ENCODE results near the gene SUSD4. TPM values are rescaled to one million over a fixed set of nuclear protein-coding genes. Genes with fewer than 3 reads are reported as not detected.

The SUSD4 gene
- total RNA-seq, 1 donor from 2014 or later = 26.3 TPM

DNA sequence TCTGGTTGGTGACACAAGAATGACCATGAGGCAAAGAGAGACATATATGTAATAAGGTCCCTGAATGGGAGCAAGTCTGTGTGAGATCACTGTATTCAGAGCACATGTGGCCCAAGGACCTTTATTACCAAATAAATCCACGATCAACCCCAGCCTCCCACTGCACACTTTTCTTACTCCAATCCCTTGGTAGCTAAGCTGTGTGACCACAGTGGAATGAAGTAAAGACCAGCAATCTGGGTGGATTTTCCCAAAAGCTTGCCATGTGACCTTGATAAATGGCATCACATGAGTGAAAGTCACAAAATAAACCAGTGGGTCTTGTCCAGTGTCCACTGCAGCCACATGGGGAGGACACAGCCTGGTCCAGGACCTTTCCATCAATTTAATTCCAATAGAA lies 184.2 kb downstream of the SUSD4 start:
- no peaks in the 10 kb centered on the region for H3K9me3 ChIP-seq
- H3K4me1 ChIP-seq = peaks cover 28% of the 10 kb centered on the region
- DNase-seq (ENCODE audit: extremely low spot score in 2 of 2) = peak in 1 of 2 donors; percentile 22
- no peaks in the 10 kb centered on the region for H3K36me3 ChIP-seq
- no peak overlapping the region for H3K27ac ChIP-seq
- H3K4me3 ChIP-seq = no peak overlapping the region
- H3K27me3 ChIP-seq = no peaks in the 10 kb centered on the region
- TF ChIP-seq POLR2A (IDR thresholded peaks at IDR 0.05) (no peak), POLR2AphosphoS5 (IDR thresholded peaks at IDR 0.05; ENCODE audit: insufficient read depth in 1 of 2, low read depth in 1 of 2) (no peak)
- TF ChIP-seq, protein P1, sequence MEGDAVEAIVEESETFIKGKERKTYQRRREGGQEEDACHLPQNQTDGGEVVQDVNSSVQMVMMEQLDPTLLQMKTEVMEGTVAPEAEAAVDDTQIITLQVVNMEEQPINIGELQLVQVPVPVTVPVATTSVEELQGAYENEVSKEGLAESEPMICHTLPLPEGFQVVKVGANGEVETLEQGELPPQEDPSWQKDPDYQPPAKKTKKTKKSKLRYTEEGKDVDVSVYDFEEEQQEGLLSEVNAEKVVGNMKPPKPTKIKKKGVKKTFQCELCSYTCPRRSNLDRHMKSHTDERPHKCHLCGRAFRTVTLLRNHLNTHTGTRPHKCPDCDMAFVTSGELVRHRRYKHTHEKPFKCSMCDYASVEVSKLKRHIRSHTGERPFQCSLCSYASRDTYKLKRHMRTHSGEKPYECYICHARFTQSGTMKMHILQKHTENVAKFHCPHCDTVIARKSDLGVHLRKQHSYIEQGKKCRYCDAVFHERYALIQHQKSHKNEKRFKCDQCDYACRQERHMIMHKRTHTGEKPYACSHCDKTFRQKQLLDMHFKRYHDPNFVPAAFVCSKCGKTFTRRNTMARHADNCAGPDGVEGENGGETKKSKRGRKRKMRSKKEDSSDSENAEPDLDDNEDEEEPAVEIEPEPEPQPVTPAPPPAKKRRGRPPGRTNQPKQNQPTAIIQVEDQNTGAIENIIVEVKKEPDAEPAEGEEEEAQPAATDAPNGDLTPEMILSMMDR (IDR thresholded peaks at IDR 0.05) = no peak
- intact Hi-C loops (cut with DNase I) = no loop called here

DNA sequence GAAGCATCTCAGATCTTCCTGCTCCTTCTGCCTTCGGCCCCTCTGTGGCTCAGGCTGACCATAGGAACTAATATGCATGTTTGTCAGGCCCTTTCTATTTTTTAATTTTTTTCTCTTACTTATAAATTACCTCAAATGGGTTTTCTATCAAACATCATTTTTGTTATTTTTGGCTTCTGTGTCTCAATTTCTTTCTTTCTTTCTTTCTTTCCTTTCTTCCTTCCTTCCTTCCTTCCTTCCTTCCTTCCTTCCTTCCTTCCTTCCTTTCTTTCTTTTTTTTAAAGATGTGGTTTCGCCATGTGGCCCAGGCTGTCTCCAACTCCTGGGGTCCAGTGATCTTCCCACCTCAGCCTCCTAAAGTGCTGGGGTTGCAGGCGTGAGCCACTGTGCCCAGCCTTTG lies 184.7 kb downstream of the SUSD4 start:
- no peak overlapping the region for H3K27ac ChIP-seq
- TF ChIP-seq, protein P1 (IDR thresholded peaks at IDR 0.05) = no peak
- no peak for TF ChIP-seq POLR2AphosphoS5 (IDR thresholded peaks at IDR 0.05; ENCODE audit: insufficient read depth in 1 of 2, low read depth in 1 of 2)
- TF ChIP-seq POLR2A (IDR thresholded peaks at IDR 0.05) = no peak
- H3K4me3 ChIP-seq = no peak overlapping the region
- no peaks in the 10 kb centered on the region for H3K36me3 ChIP-seq
- H3K4me1 ChIP-seq = peaks cover 28% of the 10 kb centered on the region
- no peak for DNase-seq (ENCODE audit: extremely low spot score in 2 of 2)
- no peaks in the 10 kb centered on the region for H3K9me3 ChIP-seq
- intact Hi-C loops (cut with DNase I) = no loop called here
- no peaks in the 10 kb centered on the region for H3K27me3 ChIP-seq

DNA sequence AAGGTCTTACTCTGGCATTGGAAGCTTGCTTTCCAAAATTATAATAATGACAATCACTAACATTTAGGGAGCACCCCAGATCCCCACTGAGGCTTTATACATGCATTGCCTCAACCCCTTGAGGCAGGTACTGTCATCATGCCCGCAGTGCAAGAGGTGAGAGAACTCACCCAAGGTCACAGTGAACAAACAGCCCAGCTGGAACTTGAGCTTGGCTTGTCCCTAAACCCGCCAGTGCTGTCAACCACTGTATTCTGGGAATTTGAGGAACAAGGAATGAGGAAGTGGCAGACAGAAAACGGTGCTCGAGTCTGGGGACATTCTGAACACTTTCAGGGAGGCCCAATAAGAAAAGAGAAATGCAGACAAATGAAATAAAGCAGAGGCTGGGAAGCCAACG lies 186.3 kb downstream of the SUSD4 start:
- Histone ChIP-seq H3K36me3 (no peaks in the 10 kb centered on the region), H3K27me3 (no peaks in the 10 kb centered on the region), H3K9me3 (no peaks in the 10 kb centered on the region), H3K4me1 (peaks cover 28% of the 10 kb centered on the region), H3K4me3 (no peak overlapping the region), H3K27ac (peak overlapping the region; percentile 33)
- intact Hi-C loops (cut with DNase I) = no loop called here
- peak in 1 of 2 donors; percentile 80 for DNase-seq (ENCODE audit: extremely low spot score in 2 of 2)
- no peak for TF ChIP-seq POLR2A (IDR thresholded peaks at IDR 0.05)
- TF ChIP-seq, protein P1 (IDR thresholded peaks at IDR 0.05) = no peak
- no peak for TF ChIP-seq POLR2AphosphoS5 (IDR thresholded peaks at IDR 0.05; ENCODE audit: insufficient read depth in 1 of 2, low read depth in 1 of 2)

DNA sequence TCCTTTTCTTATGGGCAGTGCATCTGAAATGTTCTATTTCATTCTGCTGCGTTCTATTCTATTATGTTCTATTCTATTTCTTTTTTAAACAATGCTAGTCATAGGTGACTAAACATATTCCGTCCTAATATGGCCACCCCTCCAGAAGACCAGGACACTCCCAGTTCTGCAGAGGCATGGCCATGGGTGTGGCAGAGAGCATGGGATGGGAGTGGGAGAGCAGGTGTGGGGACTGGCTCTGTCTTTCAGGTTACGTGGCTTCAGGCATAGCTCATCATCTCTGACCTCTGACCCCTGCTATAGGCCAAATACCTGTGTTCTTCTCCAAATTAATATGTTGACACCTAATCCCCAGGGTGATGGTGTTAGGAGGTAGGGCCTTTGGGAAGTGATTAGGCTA lies 187.5 kb downstream of the SUSD4 start:
- no peak for DNase-seq (ENCODE audit: extremely low spot score in 2 of 2)
- intact Hi-C loops (cut with DNase I) = no loop called here
- H3K4me1 ChIP-seq = peaks cover 27% of the 10 kb centered on the region
- TF ChIP-seq, protein P1 (IDR thresholded peaks at IDR 0.05) = no peak
- TF ChIP-seq POLR2A (IDR thresholded peaks at IDR 0.05) (no peak), POLR2AphosphoS5 (IDR thresholded peaks at IDR 0.05; ENCODE audit: insufficient read depth in 1 of 2, low read depth in 1 of 2) (no peak)
- no peaks in the 10 kb centered on the region for H3K36me3 ChIP-seq
- no peak overlapping the region for H3K27ac ChIP-seq
- H3K9me3 ChIP-seq = no peaks in the 10 kb centered on the region
- H3K4me3 ChIP-seq = no peak overlapping the region
- H3K27me3 ChIP-seq = no peaks in the 10 kb centered on the region

DNA sequence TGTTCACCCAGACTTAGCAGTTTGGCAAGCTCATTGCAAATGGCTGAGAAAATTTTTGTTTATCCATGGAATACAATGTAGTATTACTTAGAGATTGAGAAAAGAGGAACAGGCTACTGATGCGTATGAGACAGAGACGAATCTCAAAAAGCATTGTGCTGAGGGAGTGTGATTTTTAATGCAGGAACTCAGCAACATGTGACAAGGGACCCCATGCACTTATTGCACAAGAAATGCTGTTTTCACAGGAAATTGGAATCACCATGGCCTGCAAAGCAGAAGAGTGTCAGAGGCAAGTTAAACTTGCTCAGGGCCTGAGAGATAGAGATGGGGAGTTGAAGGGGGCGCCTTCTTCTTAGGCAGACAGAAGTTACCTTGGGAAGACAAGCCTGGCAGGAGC lies 188.3 kb downstream of the SUSD4 start:
- Histone ChIP-seq H3K27ac (no peak overlapping the region), H3K4me1 (peaks cover 19% of the 10 kb centered on the region), H3K36me3 (no peaks in the 10 kb centered on the region), H3K27me3 (no peaks in the 10 kb centered on the region), H3K4me3 (no peak overlapping the region), H3K9me3 (no peaks in the 10 kb centered on the region)
- TF ChIP-seq POLR2A (IDR thresholded peaks at IDR 0.05) (no peak), POLR2AphosphoS5 (IDR thresholded peaks at IDR 0.05; ENCODE audit: insufficient read depth in 1 of 2, low read depth in 1 of 2) (no peak)
- TF ChIP-seq, protein P1 (IDR thresholded peaks at IDR 0.05) = no peak
- DNase-seq (ENCODE audit: extremely low spot score in 2 of 2) = no peak
- intact Hi-C loops (cut with DNase I) = no loop called here
